Neural crest cell (in vitro differentiated cells): ENCODE data around the gene FARP1. TPM values are rescaled to one million over a fixed set of nuclear protein-coding genes. Genes with fewer than 3 reads are reported as not detected.

ENCODE experiments used
- DNase-seq: peaks from one replicate; pipeline ENCODE4 v3.0.0; 2021; ENCODE audit warnings: low read depth, mixed read lengths, low spot score
- H3K27ac Mint-ChIP-seq: one replicate; pipeline ENCODE4 v1.8.0; 2021; ENCODE audit warnings: mild to moderate bottlenecking, mixed read lengths; ENCODE audit not compliant: unreplicated experiment
- H3K27me3 Mint-ChIP-seq: 2 replicates; pipeline ENCODE4 v1.8.0; 2021; ENCODE audit warnings: low read depth, mild to moderate bottlenecking, mixed read lengths
- H3K36me3 Mint-ChIP-seq: 2 replicates; pipeline ENCODE4 v1.8.0; 2021; ENCODE audit warnings: low read depth, mild to moderate bottlenecking, mixed read lengths
- H3K4me1 Mint-ChIP-seq: 2 replicates; pipeline ENCODE4 v1.8.0; 2021; ENCODE audit warnings: mixed read lengths
- H3K4me3 Mint-ChIP-seq: one replicate; pipeline ENCODE4 v1.8.0; 2021; ENCODE audit warnings: mild to moderate bottlenecking, mixed read lengths
- H3K9me3 Mint-ChIP-seq: 2 replicates; pipeline ENCODE4 v1.8.0; 2021; ENCODE audit warnings: mixed read lengths
- CTCF ChIP-seq: fragments of 200-600 bp; sonication (generic); conservative IDR thresholded peaks from 2 replicates; pipeline ENCODE4 v1.5.0; 2021; ENCODE audit warnings: antibody characterized with exemption, mild to moderate bottlenecking
- total RNA-seq: library from RNA; stranded (reverse); gene quantifications from 2 replicates; pipeline ENCODE4 v1.2.1, GENCODE V29; 2021

Gene FARP1
- total RNA-seq, 1 donor from 2014 or later, result 138 TPM

DNA sequence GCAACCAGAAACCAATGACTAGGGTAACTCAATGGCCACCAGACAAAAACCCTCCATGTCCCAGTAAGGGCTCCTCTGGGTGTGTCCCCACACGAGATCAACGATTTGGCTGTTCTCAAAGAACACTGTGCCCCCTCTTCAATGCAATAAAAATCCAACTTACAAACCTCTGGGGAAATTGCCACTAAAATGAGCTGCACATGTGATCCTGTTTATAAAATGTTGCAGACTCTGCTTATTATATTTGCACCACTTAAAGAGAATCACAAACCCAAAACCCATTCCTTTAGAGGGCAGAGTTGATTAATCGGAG, 353.5 kb downstream of the FARP1 start:
- no peak for DNase-seq
- H3K4me1 Mint-ChIP-seq, result peaks cover 60% of the 10 kb centered on the region
- no peaks in the 10 kb centered on the region for H3K27me3 Mint-ChIP-seq
- no peak overlapping the region for H3K27ac Mint-ChIP-seq
- H3K4me3 Mint-ChIP-seq, result no peak overlapping the region
- TF ChIP-seq CTCF, result no peak
- H3K9me3 Mint-ChIP-seq, result no peaks in the 10 kb centered on the region
- peaks cover 4% of the 10 kb centered on the region for H3K36me3 Mint-ChIP-seq

DNA sequence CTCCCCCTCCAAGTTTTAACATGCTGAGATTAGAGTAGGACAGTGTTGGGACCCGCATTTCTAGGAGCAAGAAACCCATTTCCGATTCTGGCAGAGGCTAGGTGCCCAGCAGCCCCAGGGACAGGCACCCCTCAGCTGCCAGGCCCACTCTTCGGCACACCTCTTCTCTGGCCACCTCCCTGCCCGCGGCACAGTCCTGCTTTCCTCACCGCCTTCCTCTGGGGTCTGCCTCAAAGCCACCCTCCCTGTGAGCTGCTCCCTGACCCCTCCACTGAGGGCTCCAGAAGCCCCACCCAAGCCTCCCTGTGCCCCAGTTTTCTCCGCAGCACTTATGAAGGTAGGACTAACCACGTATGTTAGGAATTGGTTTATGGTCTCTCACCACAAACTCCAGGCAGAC, 354.1 kb downstream of the FARP1 start:
- DNase-seq, result no peak
- no peak overlapping the region for H3K4me3 Mint-ChIP-seq
- H3K27ac Mint-ChIP-seq, result no peak overlapping the region
- H3K4me1 Mint-ChIP-seq, result peaks cover 60% of the 10 kb centered on the region
- H3K36me3 Mint-ChIP-seq, result peaks cover 4% of the 10 kb centered on the region
- no peaks in the 10 kb centered on the region for H3K27me3 Mint-ChIP-seq
- no peak for TF ChIP-seq CTCF
- no peaks in the 10 kb centered on the region for H3K9me3 Mint-ChIP-seq

GRCh38 chr13:98500963-98501421, 358.1 kb downstream of the FARP1 start:
- no peak overlapping the region for H3K4me3 Mint-ChIP-seq
- no peak for TF ChIP-seq CTCF
- H3K27ac Mint-ChIP-seq, result peak overlapping the region; percentile 4
- peaks cover 4% of the 10 kb centered on the region for H3K36me3 Mint-ChIP-seq
- H3K4me1 Mint-ChIP-seq, result peaks cover 70% of the 10 kb centered on the region
- H3K27me3 Mint-ChIP-seq, result no peaks in the 10 kb centered on the region
- H3K9me3 Mint-ChIP-seq, result no peaks in the 10 kb centered on the region
- DNase-seq, result no peak

GRCh38 chr13:98503175-98504028, 360.5 kb downstream of the FARP1 start:
- no peak for TF ChIP-seq CTCF
- peaks cover 69% of the 10 kb centered on the region for H3K4me1 Mint-ChIP-seq
- peaks cover under 1% of the 10 kb centered on the region for H3K36me3 Mint-ChIP-seq
- no peak overlapping the region for H3K27ac Mint-ChIP-seq
- H3K9me3 Mint-ChIP-seq, result no peaks in the 10 kb centered on the region
- H3K27me3 Mint-ChIP-seq, result no peaks in the 10 kb centered on the region
- no peak for DNase-seq
- no peak overlapping the region for H3K4me3 Mint-ChIP-seq

GRCh38 chr13:98504029-98504351, 361.1 kb downstream of the FARP1 start:
- DNase-seq, result no peak
- Mint-ChIP-seq H3K36me3 (no peaks in the 10 kb centered on the region), H3K4me3 (no peak overlapping the region), H3K27ac (no peak overlapping the region), H3K27me3 (no peaks in the 10 kb centered on the region), H3K9me3 (no peaks in the 10 kb centered on the region), H3K4me1 (peaks cover 75% of the 10 kb centered on the region)
- no peak for TF ChIP-seq CTCF
